Stimulated activated naive CD8-positive, alpha-beta T cell treated with anti-CD3 and anti-CD28 coated beads, Interleukin-15, Interleukin-2, amounts not matched to agents 100 ng/mL and 50 ng/mL, for 24 hours (primary cell): ENCODE data around the gene NCKAP5.

Experiments
- H3K27ac Mint-ChIP-seq: one replicate; pipeline ENCODE4 v1.8.0; 2021; ENCODE audit warnings: mild to moderate bottlenecking, mixed read lengths
- H3K27me3 Mint-ChIP-seq: one replicate; pipeline ENCODE4 v1.8.0; 2021; ENCODE audit warnings: mixed read lengths
- H3K36me3 Mint-ChIP-seq: one replicate; pipeline ENCODE4 v1.8.0; 2021; ENCODE audit warnings: low read depth, mixed read lengths
- H3K4me1 Mint-ChIP-seq: one replicate; pipeline ENCODE4 v1.8.0; 2021; ENCODE audit warnings: low read depth, mixed read lengths
- H3K4me3 Mint-ChIP-seq: one replicate; pipeline ENCODE4 v1.8.0; 2021; ENCODE audit warnings: mild to moderate bottlenecking, mixed read lengths
- H3K9me3 Mint-ChIP-seq: one replicate; pipeline ENCODE4 v1.8.0; 2021; ENCODE audit warnings: mixed read lengths

NCKAP5 gene

GRCh38 chr2:132668189-132668823, 900.0 kb downstream of the NCKAP5 start:
- H3K27me3 Mint-ChIP-seq, result peaks cover 54% of the 10 kb centered on the region
- H3K4me3 Mint-ChIP-seq, result no peak overlapping the region

GRCh38 chr2:132667706-132668105, 900.6 kb downstream of the NCKAP5 start:
- Mint-ChIP-seq H3K27ac (no peak overlapping the region), H3K36me3 (no peaks in the 10 kb centered on the region), H3K4me3 (no peak overlapping the region), H3K9me3 (no peaks in the 10 kb centered on the region), H3K4me1 (peaks cover 5% of the 10 kb centered on the region), H3K27me3 (peaks cover 51% of the 10 kb centered on the region)

More at GRCh38 chr2:132668189-132668823, 900.0 kb downstream of the NCKAP5 start:
- Mint-ChIP-seq H3K27ac (no peak overlapping the region), H3K36me3 (no peaks in the 10 kb centered on the region), H3K4me1 (peaks cover 5% of the 10 kb centered on the region), H3K9me3 (no peaks in the 10 kb centered on the region)

GRCh38 chr2:132665401-132666140, 902.7 kb downstream of the NCKAP5 start:
- H3K36me3 Mint-ChIP-seq, result no peaks in the 10 kb centered on the region
- no peak overlapping the region for H3K27ac Mint-ChIP-seq
- no peaks in the 10 kb centered on the region for H3K4me1 Mint-ChIP-seq
- no peaks in the 10 kb centered on the region for H3K9me3 Mint-ChIP-seq
- peaks cover 37% of the 10 kb centered on the region for H3K27me3 Mint-ChIP-seq
- no peak overlapping the region for H3K4me3 Mint-ChIP-seq

GRCh38 chr2:132664096-132664495, 904.2 kb downstream of the NCKAP5 start:
- Mint-ChIP-seq H3K27ac (no peak overlapping the region), H3K4me3 (no peak overlapping the region), H3K4me1 (no peaks in the 10 kb centered on the region), H3K9me3 (no peaks in the 10 kb centered on the region), H3K36me3 (no peaks in the 10 kb centered on the region), H3K27me3 (peaks cover 39% of the 10 kb centered on the region)

- H3K4me1 Mint-ChIP-seq, result no peaks in the 10 kb centered on the region
- H3K27ac Mint-ChIP-seq, result no peak overlapping the region
- H3K27me3 Mint-ChIP-seq, result peaks cover 33% of the 10 kb centered on the region
- no peak overlapping the region for H3K4me3 Mint-ChIP-seq
- no peaks in the 10 kb centered on the region for H3K9me3 Mint-ChIP-seq
- H3K36me3 Mint-ChIP-seq, result no peaks in the 10 kb centered on the region
Measured at GRCh38 chr2:132662732-132663131, 905.5 kb downstream of the NCKAP5 start.

- H3K4me1 Mint-ChIP-seq, result no peaks in the 10 kb centered on the region
- no peaks in the 10 kb centered on the region for H3K9me3 Mint-ChIP-seq
- H3K4me3 Mint-ChIP-seq, result no peak overlapping the region
- peaks cover 16% of the 10 kb centered on the region for H3K27me3 Mint-ChIP-seq
- no peak overlapping the region for H3K27ac Mint-ChIP-seq
- no peaks in the 10 kb centered on the region for H3K36me3 Mint-ChIP-seq
Measured at GRCh38 chr2:132659331-132659730, 908.9 kb downstream of the NCKAP5 start.

- Mint-ChIP-seq H3K27me3 (peaks cover 6% of the 10 kb centered on the region), H3K36me3 (no peaks in the 10 kb centered on the region), H3K4me3 (no peak overlapping the region), H3K9me3 (no peaks in the 10 kb centered on the region), H3K4me1 (no peaks in the 10 kb centered on the region), H3K27ac (no peak overlapping the region)
Measured at GRCh38 chr2:132656266-132656975, 911.8 kb downstream of the NCKAP5 start.

- no peak overlapping the region for H3K4me3 Mint-ChIP-seq
- H3K9me3 Mint-ChIP-seq, result no peaks in the 10 kb centered on the region
- no peaks in the 10 kb centered on the region for H3K4me1 Mint-ChIP-seq
- no peaks in the 10 kb centered on the region for H3K36me3 Mint-ChIP-seq
- no peak overlapping the region for H3K27ac Mint-ChIP-seq
- H3K27me3 Mint-ChIP-seq, result peaks cover 3% of the 10 kb centered on the region
Measured at GRCh38 chr2:132654968-132655367, 913.3 kb downstream of the NCKAP5 start.

GRCh38 chr2:132654335-132654734, 913.9 kb downstream of the NCKAP5 start:
- Mint-ChIP-seq H3K27me3 (peaks cover 3% of the 10 kb centered on the region), H3K4me1 (no peaks in the 10 kb centered on the region), H3K4me3 (no peak overlapping the region), H3K36me3 (no peaks in the 10 kb centered on the region), H3K27ac (no peak overlapping the region), H3K9me3 (no peaks in the 10 kb centered on the region)

- no peaks in the 10 kb centered on the region for H3K36me3 Mint-ChIP-seq
Measured at GRCh38 chr2:132652474-132652873, 915.8 kb downstream of the NCKAP5 start.

GRCh38 chr2:132651115-132652045, 916.9 kb downstream of the NCKAP5 start:
- Mint-ChIP-seq H3K4me1 (no peaks in the 10 kb centered on the region), H3K4me3 (no peak overlapping the region), H3K27ac (no peak overlapping the region), H3K27me3 (peaks cover 5% of the 10 kb centered on the region), H3K36me3 (no peaks in the 10 kb centered on the region), H3K9me3 (no peaks in the 10 kb centered on the region)

More at GRCh38 chr2:132652474-132652873, 915.8 kb downstream of the NCKAP5 start:
- Mint-ChIP-seq H3K27ac (no peak overlapping the region), H3K27me3 (peaks cover 5% of the 10 kb centered on the region), H3K9me3 (no peaks in the 10 kb centered on the region), H3K4me1 (no peaks in the 10 kb centered on the region), H3K4me3 (no peak overlapping the region)

- H3K27ac Mint-ChIP-seq, result no peak overlapping the region
- no peaks in the 10 kb centered on the region for H3K36me3 Mint-ChIP-seq
- no peak overlapping the region for H3K4me3 Mint-ChIP-seq
- H3K4me1 Mint-ChIP-seq, result no peaks in the 10 kb centered on the region
- peaks cover 5% of the 10 kb centered on the region for H3K27me3 Mint-ChIP-seq
- no peaks in the 10 kb centered on the region for H3K9me3 Mint-ChIP-seq
Measured at GRCh38 chr2:132646540-132647108, 921.6 kb downstream of the NCKAP5 start.

- Mint-ChIP-seq H3K4me3 (no peak overlapping the region), H3K36me3 (no peaks in the 10 kb centered on the region), H3K9me3 (no peaks in the 10 kb centered on the region), H3K27me3 (peaks cover 5% of the 10 kb centered on the region), H3K27ac (no peak overlapping the region), H3K4me1 (no peaks in the 10 kb centered on the region)
Measured at GRCh38 chr2:132645722-132646539, 922.3 kb downstream of the NCKAP5 start.
